Esophagus muscularis mucosa (tissue), 4 donors: ENCODE data around the gene COL4A1.
"Not testable (repeated sequence)": the region's sequence is repeated elsewhere in the genome, so short reads cannot be mapped to it uniquely, and the experiment has no call there.

Source experiments
- CTCF ChIP-seq, 3 experiments: fragments of 200-600 bp in 2 of 3; fragments of 450-650 bp in 1 of 3; sonication (generic) in 2 of 3; IDR thresholded peaks; one replicate each; pipeline ENCODE4 v1.5.1; 2017 to 2019; ENCODE audit warnings: antibody characterized with exemption in 3 of 3, mild to moderate bottlenecking in 2 of 3, moderate library complexity in 1 of 3
- EP300 ChIP-seq: sonication (generic); formaldehyde crosslinking; IDR thresholded peaks from one replicate; pipeline ENCODE4 v1.6.1; 2017; ENCODE audit warnings: antibody characterized with exemption
- POLR2AphosphoS5 ChIP-seq, 2 donors: sonication (generic); formaldehyde crosslinking; IDR thresholded peaks; one replicate each; pipeline ENCODE4 v1.6.1; 2017; ENCODE audit warnings: antibody characterized with exemption in 2 of 2

- not testable (repeated sequence) for TF ChIP-seq POLR2AphosphoS5 (IDR thresholded peaks at IDR 0.05); EP300
- peak in 2 of 3 experiments; percentile 16 to 31 for TF ChIP-seq CTCF (IDR thresholded peaks at IDR 0.05)
Measured at GRCh38 chr13:110112379-110112778, 194.6 kb downstream of the COL4A1 start.
